B cell (primary cell): ENCODE data around the gene THBD. TPM values are rescaled to one million over a fixed set of nuclear protein-coding genes. Genes with fewer than 3 reads are reported as not detected.

Experiments
- ATAC-seq: fragments of 200-7000 bp; cut with Tn5 transposase; one replicate; pipeline ENCODE4 v1.10.0; 2021; ENCODE audit warnings: low read depth, mild to moderate bottlenecking, moderate number of reproducible peaks, moderate library complexity
- CTCF ChIA-PET: fragments of 350-600 bp; sonication (Branson Sonifier 250); formaldehyde crosslinking; loops from one replicate; lab custom pipeline; 2021; ENCODE audit warnings: antibody characterized with exemption, inconsistent platforms; lab: Charles Lee
- POLR2A ChIA-PET: fragments of 350-600 bp; sonication (Branson Sonifier 250); formaldehyde crosslinking; loops from one replicate; lab custom pipeline; 2021; ENCODE audit warnings: antibody characterized with exemption; lab: Charles Lee
- DNase-seq: peaks from one replicate; pipeline ENCODE4 v3.0.0; 2013
- H2AFZ ChIP-seq: 2 replicates; pipeline ENCODE4 v1.6.1; 2012; ENCODE audit warnings: mild to moderate bottlenecking, low read depth, low read length; ENCODE audit not compliant: insufficient read depth, poor library complexity, severe bottlenecking
- H3K27ac ChIP-seq, 2 donors: 1 replicate in 1 of 2; 2 replicates in 1 of 2; pipeline ENCODE4 v1.5.1; 2012 to 2013; ENCODE audit warnings: low read length in 2 of 2, mild to moderate bottlenecking in 2 of 2, moderate library complexity in 1 of 2
- H3K27me3 ChIP-seq, 4 experiments: fragments of 200-600 bp in 1 of 4; sonication (generic) in 1 of 4; replicated peaks in 1 of 4; 1 replicate in 2 of 4; 2 replicates in 2 of 4; pipeline versions ENCODE4 v1.6.1 to v1.7.0; 2013 to 2016; ENCODE audit warnings: low read length in 3 of 4, mild to moderate bottlenecking in 2 of 4, mixed read lengths in 1 of 4, moderate library complexity in 1 of 4; ENCODE audit not compliant: insufficient read depth in 4 of 4, control insufficient read depth in 3 of 4; ENCODE audit errors: control extremely low read depth in 1 of 4
- H3K36me3 ChIP-seq, 2 experiments: replicated peaks in 1 of 2; 1 replicate in 1 of 2; 2 replicates in 1 of 2; pipeline versions ENCODE4 v1.6.1 to v1.7.1; 2013; ENCODE audit warnings: low read length in 1 of 2; ENCODE audit not compliant: insufficient read depth in 2 of 2, control insufficient read depth in 1 of 2; ENCODE audit errors: control extremely low read depth in 1 of 2, extremely low read depth in 1 of 2
- H3K4me1 ChIP-seq, 2 donors: fragments of 200-600 bp in 1 of 2; sonication (generic) in 1 of 2; 1 replicate in 1 of 2; 2 replicates in 1 of 2; pipeline versions ENCODE4 v1.5.1 to v1.6.1; 2013 to 2017; ENCODE audit warnings: low read length in 2 of 2; ENCODE audit not compliant: control insufficient read depth in 2 of 2, insufficient read depth in 2 of 2
- H3K4me2 ChIP-seq: replicated peaks from 2 replicates; pipeline ENCODE3; 2012; ENCODE audit warnings: mild to moderate bottlenecking, low read depth, low read length; ENCODE audit not compliant: poor library complexity, severe bottlenecking
- H3K4me3 ChIP-seq, 5 experiments: fragments of 200-600 bp in 1 of 5; sonication (generic) in 1 of 5; 1 replicate in 3 of 5; 2 replicates in 2 of 5; pipeline versions ENCODE4 v1.5.1 to v1.7.0; 2011 to 2016; ENCODE audit warnings: low read length in 4 of 5, mild to moderate bottlenecking in 4 of 5, low read depth in 2 of 5, control low read depth in 1 of 5, moderate library complexity in 1 of 5; ENCODE audit not compliant: insufficient read depth in 1 of 5; ENCODE audit errors: control extremely low read depth in 1 of 5, extremely low read depth in 1 of 5
- H3K79me2 ChIP-seq: fragments of 200-600 bp; sonication (generic); one replicate; pipeline ENCODE4 v1.6.0; 2016; ENCODE audit warnings: low read length; ENCODE audit not compliant: control insufficient read depth, insufficient read depth
- H3K9ac ChIP-seq: fragments of 200-600 bp; sonication (generic); 2 replicates; pipeline ENCODE4 v1.6.1; 2017; ENCODE audit warnings: mild to moderate bottlenecking, low read length, moderate library complexity
- H3K9me3 ChIP-seq, 3 donors: one replicate each; pipeline versions ENCODE4 v1.6.1 to v1.7.1; 2013; ENCODE audit warnings: low read length in 2 of 3; ENCODE audit not compliant: control insufficient read depth in 2 of 3, insufficient read depth in 1 of 3; ENCODE audit errors: control extremely low read depth in 1 of 3
- H4K20me1 ChIP-seq: 2 replicates; pipeline ENCODE4 v1.6.0; 2012; ENCODE audit warnings: mild to moderate bottlenecking, low read length; ENCODE audit not compliant: insufficient read depth, control insufficient read depth, poor library complexity, severe bottlenecking
- H3K27ac Mint-ChIP-seq: one replicate; pipeline ENCODE4 v1.8.0; 2021; ENCODE audit warnings: mixed read lengths
- H3K27me3 Mint-ChIP-seq: one replicate; pipeline ENCODE4 v1.8.0; 2021; ENCODE audit warnings: mixed read lengths
- H3K4me1 Mint-ChIP-seq: one replicate; pipeline ENCODE4 v1.8.0; 2021; ENCODE audit warnings: mixed read lengths
- H3K4me3 Mint-ChIP-seq: one replicate; pipeline ENCODE4 v1.8.0; 2021; ENCODE audit warnings: mixed read lengths
- H3K9me3 Mint-ChIP-seq: one replicate; pipeline ENCODE4 v1.8.0; 2022; ENCODE audit warnings: mixed read lengths; ENCODE audit not compliant: insufficient read depth
- CTCF ChIP-seq: fragments of 200-600 bp; IDR thresholded peaks from one replicate; pipeline ENCODE4 v1.8.0; 2022; ENCODE audit warnings: antibody characterized with exemption, mild to moderate bottlenecking
- EZH2 ChIP-seq: IDR thresholded peaks from 2 replicates; pipeline ENCODE4 v1.6.1; 2012; ENCODE audit warnings: borderline replicate concordance, low read depth, mild to moderate bottlenecking, moderate library complexity, low read length; ENCODE audit not compliant: insufficient read depth, poor library complexity, severe bottlenecking
- WGBS: methylation state at CpG from one replicate; pipeline ENCODE4 v1.1.5; 2013; ENCODE audit warnings: missing lambda C conversion rate; ENCODE audit not compliant: insufficient coverage; 5-methylcytosine and 5-hydroxymethylcytosine counted together
- intact Hi-C: fragments of 100-400 bp; cut with micrococcal nuclease; formaldehyde crosslinking; loops from one replicate; pipeline ENCODE4 v1.10.0; 2022
- polyA plus RNA-seq: library from polyadenylated mRNA; depleted of rRNA; stranded (reverse); fragments of >200 nt; gene quantifications from 2 replicates; pipeline ENCODE4 v1.2.3, GENCODE V29; 2012
- total RNA-seq, 2 donors: library from RNA; stranded (reverse); fragments of 120-200 nt in 1 of 2; gene quantifications; 1 replicate in 1 of 2; 2 replicates in 1 of 2; pipeline versions ENCODE4 v1.2.3 to v1.2.4, GENCODE V29; 2013 to 2022

Gene THBD
- total and polyA plus RNA-seq, 2 donors (not counting 1 experiment from before 2014, with no cell fraction given) = 0.78 TPM; not detected in 1

GRCh38 chr20:22999756-23000155 is 49.7 kb downstream of the THBD start:
- H3K4me2 ChIP-seq = no peak overlapping the region
- ATAC-seq (no peak), DNase-seq (no peak)
- no peak overlapping the region for H3K4me3 ChIP-seq
- peaks cover 0 to 2% (median 0%) of the 10 kb centered on the region in 3 donors for H3K9me3 ChIP-seq
- no peaks in the 10 kb centered on the region for H3K36me3 ChIP-seq
- no peak overlapping the region for H2AFZ ChIP-seq
- 81% methylated on average over 2 of the region's 4 CpGs for WGBS
- H3K27me3 ChIP-seq = peaks cover 0 to under 1% (median 0%) of the 10 kb centered on the region in 4 experiments
- Mint-ChIP-seq H3K4me1 (no peaks in the 10 kb centered on the region), H3K4me3 (no peak overlapping the region), H3K27ac (no peak overlapping the region), H3K27me3 (no peaks in the 10 kb centered on the region), H3K9me3 (no peaks in the 10 kb centered on the region)
- no peaks in the 10 kb centered on the region for H3K79me2 ChIP-seq
- intact Hi-C loops = no loop called here
- no peak for TF ChIP-seq EZH2
- TF ChIP-seq CTCF = no peak
- ChIA-PET CTCF (no interaction called here), POLR2A (no interaction called here)
- no peaks in the 10 kb centered on the region for H4K20me1 ChIP-seq
- no peaks in the 10 kb centered on the region for H3K4me1 ChIP-seq
- no peak overlapping the region for H3K27ac ChIP-seq
- no peak overlapping the region for H3K9ac ChIP-seq

GRCh38 chr20:22998476-22998875 is 51.0 kb downstream of the THBD start:
- POLR2A ChIA-PET = no interaction called here
- no CpG with 5 or more reads among the region's 2 CpGs for WGBS
- Histone ChIP-seq H3K4me3 (no peak overlapping the region), H3K4me2 (no peak overlapping the region), H4K20me1 (no peaks in the 10 kb centered on the region), H3K27me3 (peaks cover 0 to 3% (median 0%) of the 10 kb centered on the region in 4 experiments), H3K27ac (no peak overlapping the region), H3K9ac (no peak overlapping the region), H3K36me3 (no peaks in the 10 kb centered on the region), H3K4me1 (no peaks in the 10 kb centered on the region), H3K79me2 (no peaks in the 10 kb centered on the region), H3K9me3 (peaks cover 0 to 2% (median 0%) of the 10 kb centered on the region in 3 donors), H2AFZ (no peak overlapping the region)
- TF ChIP-seq EZH2 = no peak
- TF ChIP-seq CTCF = no peak
- Mint-ChIP-seq H3K27me3 (no peaks in the 10 kb centered on the region), H3K4me1 (no peaks in the 10 kb centered on the region), H3K4me3 (no peak overlapping the region), H3K27ac (no peak overlapping the region), H3K9me3 (no peaks in the 10 kb centered on the region)
- DNase-seq (no peak), ATAC-seq (no peak)
- intact Hi-C loops = no loop called here
- CTCF ChIA-PET = no interaction called here
